Globus pallidus (tissue), 1 donor: Measurements from ENCODE around the gene COL4A1.

Source experiments
- DNase-seq: peaks from one replicate; pipeline ENCODE4 v3.0.0-alpha.2; 2015; ENCODE audit warnings: low spot score

COL4A1 gene

GRCh38 chr13:110274687-110275086 is 32.3 kb downstream of the COL4A1 start:
- DNase-seq = no peak

- no peak for DNase-seq
Observed at GRCh38 chr13:110273254-110273653, 33.7 kb downstream of the COL4A1 start.

GRCh38 chr13:110272651-110273050 is 34.3 kb downstream of the COL4A1 start:
- DNase-seq = no peak

- no peak for DNase-seq
Observed at GRCh38 chr13:110272227-110272626, 34.7 kb downstream of the COL4A1 start.

- DNase-seq = no peak
Observed at GRCh38 chr13:110271313-110271712, 35.6 kb downstream of the COL4A1 start.

- no peak for DNase-seq
Observed at GRCh38 chr13:110270507-110270906, 36.5 kb downstream of the COL4A1 start.

GRCh38 chr13:110269509-110270185 is 37.3 kb downstream of the COL4A1 start:
- DNase-seq = no peak

- no peak for DNase-seq
Observed at GRCh38 chr13:110268576-110269185, 38.3 kb downstream of the COL4A1 start.

- DNase-seq = no peak
Observed at GRCh38 chr13:110268061-110268460, 38.9 kb downstream of the COL4A1 start.

- no peak for DNase-seq
Observed at GRCh38 chr13:110266983-110267382, 40.0 kb downstream of the COL4A1 start.

GRCh38 chr13:110266431-110266809 is 40.5 kb downstream of the COL4A1 start:
- no peak for DNase-seq

GRCh38 chr13:110265682-110266430 is 41.1 kb downstream of the COL4A1 start:
- no peak for DNase-seq

GRCh38 chr13:110265341-110265681 is 41.6 kb downstream of the COL4A1 start:
- DNase-seq = no peak

GRCh38 chr13:110264685-110265275 is 42.2 kb downstream of the COL4A1 start:
- no peak for DNase-seq

- DNase-seq = no peak
Observed at GRCh38 chr13:110263888-110264287, 43.1 kb downstream of the COL4A1 start.

GRCh38 chr13:110263404-110263803 is 43.6 kb downstream of the COL4A1 start:
- no peak for DNase-seq

GRCh38 chr13:110262508-110263291 is 44.3 kb downstream of the COL4A1 start:
- no peak for DNase-seq

GRCh38 chr13:110262082-110262436 is 44.9 kb downstream of the COL4A1 start:
- DNase-seq = no peak

- no peak for DNase-seq
Observed at GRCh38 chr13:110261166-110262081, 45.5 kb downstream of the COL4A1 start.

- no peak for DNase-seq
Observed at GRCh38 chr13:110259651-110260050, 47.3 kb downstream of the COL4A1 start.
